DMS53 (cell line): ENCODE data around the gene NYAP1.
A peak's percentile ranks its signal among the peaks of the same experiment; 100 is the strongest.
"Not testable (repeated sequence)": the region's sequence is repeated elsewhere in the genome, so short reads cannot be mapped to it uniquely, and the experiment has no call there.

Source experiments
- DNase-seq: peaks from one replicate; lab custom pipeline; 2025; lab: John Stamatoyannopoulos, UW

NYAP1 gene

GRCh38 chr7:100483090-100483721, 521 bp upstream of the NYAP1 start:
- DNase-seq = peak; percentile 80

- peak; percentile 50 for DNase-seq
These were observed 932 bp downstream of the NYAP1 start for GRCh38 chr7:100484673-100485045.

- no peak for DNase-seq
These were observed 1.7 kb downstream of the NYAP1 start for GRCh38 chr7:100485471-100485876.

GRCh38 chr7:100486111-100486636, 2.4 kb downstream of the NYAP1 start:
- no peak for DNase-seq

GRCh38 chr7:100486753-100487446, 3.2 kb downstream of the NYAP1 start:
- DNase-seq = peak; percentile 73

- no peak for DNase-seq
These were observed 4.8 kb downstream of the NYAP1 start for GRCh38 chr7:100488333-100489095.

GRCh38 chr7:100489121-100489520, 5.4 kb downstream of the NYAP1 start:
- DNase-seq = no peak

GRCh38 chr7:100489824-100490223, 6.1 kb downstream of the NYAP1 start:
- peak; percentile 100 for DNase-seq

- peak; percentile 73 for DNase-seq
These were observed 6.9 kb downstream of the NYAP1 start for GRCh38 chr7:100490483-100491191.

- DNase-seq = no peak
These were observed 7.5 kb downstream of the NYAP1 start for GRCh38 chr7:100491192-100491578.

GRCh38 chr7:100492738-100493475, 9.2 kb downstream of the NYAP1 start:
- no peak for DNase-seq

- DNase-seq = peak; percentile 86
These were observed 9.9 kb downstream of the NYAP1 start for GRCh38 chr7:100493476-100494264.

GRCh38 chr7:100496509-100496908, 12.8 kb downstream of the NYAP1 start:
- DNase-seq = no peak

GRCh38 chr7:100500743-100501142, 17.0 kb downstream of the NYAP1 start:
- not testable (repeated sequence) for DNase-seq

GRCh38 chr7:100504031-100504430, 20.3 kb downstream of the NYAP1 start:
- DNase-seq = not testable (repeated sequence)

GRCh38 chr7:100504887-100505611, 21.3 kb downstream of the NYAP1 start:
- DNase-seq = no peak

- peak; percentile 67 for DNase-seq
These were observed 22.7 kb downstream of the NYAP1 start for GRCh38 chr7:100506356-100506923.

- DNase-seq = no peak
These were observed 25.5 kb downstream of the NYAP1 start for GRCh38 chr7:100509231-100509630.

- DNase-seq = no peak
These were observed 26.9 kb downstream of the NYAP1 start for GRCh38 chr7:100510437-100511239.
